Activated B cell treated with CpG ODN at 0.5 μM for 24 hours (primary cell): ENCODE data around the gene FCAMR. TPM values are rescaled to one million over a fixed set of nuclear protein-coding genes. Genes with fewer than 3 reads are reported as not detected.

Experiments used
- ATAC-seq: fragments of 200-7000 bp; cut with Tn5 transposase; one replicate; pipeline ENCODE4 v1.10.0; 2021; ENCODE audit warnings: low read depth, mild to moderate bottlenecking, moderate library complexity
- CTCF ChIA-PET: fragments of 350-600 bp; sonication (Branson Sonifier 250); formaldehyde crosslinking; loops from one replicate; lab custom pipeline; 2021; ENCODE audit warnings: antibody characterized with exemption; lab: Charles Lee
- POLR2A ChIA-PET: fragments of 350-600 bp; sonication (Branson Sonifier 250); formaldehyde crosslinking; loops from one replicate; lab custom pipeline; 2021; ENCODE audit warnings: antibody characterized with exemption; lab: Charles Lee
- DNase-seq: peaks from one replicate; pipeline ENCODE4 v3.0.0; 2022
- H3K27ac Mint-ChIP-seq: one replicate; pipeline ENCODE4 v1.8.0; 2020; ENCODE audit warnings: mixed read lengths
- H3K27me3 Mint-ChIP-seq: one replicate; pipeline ENCODE4 v1.8.0; 2021; ENCODE audit warnings: mixed read lengths
- H3K36me3 Mint-ChIP-seq: one replicate; pipeline ENCODE4 v1.8.0; 2021; ENCODE audit warnings: low read depth, mixed read lengths
- H3K4me1 Mint-ChIP-seq: one replicate; pipeline ENCODE4 v1.8.0; 2021; ENCODE audit warnings: mixed read lengths
- H3K4me3 Mint-ChIP-seq: one replicate; pipeline ENCODE4 v1.8.0; 2020; ENCODE audit warnings: mild to moderate bottlenecking, mixed read lengths
- H3K9me3 Mint-ChIP-seq: one replicate; pipeline ENCODE4 v1.8.0; 2020; ENCODE audit warnings: mixed read lengths
- CTCF ChIP-seq: fragments of 200-600 bp; IDR thresholded peaks from one replicate; pipeline ENCODE4 v1.8.0; 2022; ENCODE audit warnings: antibody characterized with exemption, mild to moderate bottlenecking
- intact Hi-C: fragments of 100-400 bp; cut with micrococcal nuclease; formaldehyde crosslinking; loops from one replicate; pipeline ENCODE4 v1.15.1; 2024
- total RNA-seq: library from RNA; stranded (reverse); gene quantifications from 2 replicates; pipeline ENCODE4 v1.2.3, GENCODE V29; 2022

Gene FCAMR
- total RNA-seq, 1 donor from 2014 or later, result not detected

DNA sequence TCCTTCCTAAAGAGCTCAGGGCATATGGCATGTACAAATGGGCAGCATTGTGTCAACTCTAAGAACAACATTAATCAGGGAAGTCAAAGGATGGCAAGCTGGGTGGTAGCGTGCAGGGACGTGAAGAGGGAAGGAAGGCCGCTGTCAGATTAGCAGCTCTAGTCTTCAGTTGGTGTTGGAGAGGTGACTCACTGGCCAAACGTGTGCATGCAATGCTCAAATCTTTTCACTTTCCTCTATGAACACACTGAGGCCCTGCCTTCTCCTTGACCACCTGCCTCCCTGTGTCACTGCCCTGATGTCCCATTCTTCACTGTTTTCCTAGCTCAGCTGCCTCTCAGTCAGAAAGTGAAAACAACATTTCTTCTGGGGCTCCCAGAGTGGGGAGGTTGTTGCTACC is 18.1 kb downstream of the FCAMR start:
- peaks cover 3% of the 10 kb centered on the region for H3K9me3 Mint-ChIP-seq
- CTCF ChIA-PET, result interaction anchor here (0.9 to 1.9 kb wide), 2 partner anchors 30 to 39 kb away, joined by 4 to 8 read pairs; no protein-coding TSS in a partner anchor

DNA sequence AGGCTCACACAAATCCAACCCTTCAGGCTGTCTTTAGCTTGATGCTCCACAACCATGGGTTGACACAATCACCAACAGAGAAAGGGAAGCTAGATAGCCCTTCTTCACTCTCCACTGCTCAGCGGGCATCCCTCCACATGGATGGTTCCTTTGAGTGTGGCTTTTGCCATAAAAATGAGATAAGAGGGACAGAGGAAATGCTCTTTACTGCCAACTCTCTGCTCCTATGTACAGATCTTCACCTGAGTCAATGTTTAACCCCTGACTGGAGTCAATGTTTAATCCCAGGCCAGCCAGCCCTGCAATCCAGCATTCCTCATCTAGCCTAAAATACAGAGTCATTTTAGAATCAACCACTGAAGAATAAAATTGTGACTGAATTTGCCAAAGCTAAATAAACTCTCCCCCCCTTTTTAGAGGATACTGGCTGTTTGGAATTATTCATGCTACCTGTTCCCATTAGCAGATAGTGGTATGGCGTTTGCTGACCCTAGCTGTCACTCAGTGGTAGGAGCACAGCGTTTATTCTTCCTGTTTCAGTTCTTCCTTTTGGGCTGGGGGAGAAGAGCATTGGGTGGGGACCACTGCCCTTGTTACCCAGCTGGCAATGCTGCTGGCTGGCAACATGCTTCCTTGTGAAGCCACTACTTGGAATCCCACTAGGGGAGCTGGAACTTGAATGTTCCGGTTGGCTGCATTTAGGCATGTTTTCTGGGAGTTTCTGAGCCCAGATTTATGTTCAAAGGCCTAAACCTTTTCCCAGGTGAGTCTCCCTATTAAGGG is 18.8 kb downstream of the FCAMR start:
- Mint-ChIP-seq H3K36me3 (no peaks in the 10 kb centered on the region), H3K9me3 (peaks cover 3% of the 10 kb centered on the region), H3K4me1 (peaks cover 42% of the 10 kb centered on the region), H3K27me3 (peaks cover 2% of the 10 kb centered on the region), H3K4me3 (no peak overlapping the region), H3K27ac (no peak overlapping the region)
- ATAC-seq (no peak), DNase-seq (no peak)
- POLR2A ChIA-PET, result no interaction called here
- TF ChIP-seq CTCF, result no peak
- CTCF ChIA-PET, result interaction anchor here (0.9 to 1.9 kb wide), 3 partner anchors 20 to 39 kb away, joined by 3 to 8 read pairs (median 4); no protein-coding TSS in a partner anchor
- intact Hi-C loops, result loop anchor here (2.0 kb wide), 1 partner anchor 15 kb away; no protein-coding TSS in a partner anchor

More for the DNA sequence above, 18.1 kb downstream of the FCAMR start:
- peaks cover 42% of the 10 kb centered on the region for H3K4me1 Mint-ChIP-seq
- H3K27ac Mint-ChIP-seq, result no peak overlapping the region
- intact Hi-C loops, result loop anchor here (2.0 kb wide), 1 partner anchor 15 kb away; no protein-coding TSS in a partner anchor
- no peak for TF ChIP-seq CTCF
- no peak overlapping the region for H3K4me3 Mint-ChIP-seq
- ATAC-seq (no peak), DNase-seq (no peak)
- no peaks in the 10 kb centered on the region for H3K27me3 Mint-ChIP-seq
- POLR2A ChIA-PET, result no interaction called here
- H3K36me3 Mint-ChIP-seq, result no peaks in the 10 kb centered on the region

- Mint-ChIP-seq H3K36me3 (no peaks in the 10 kb centered on the region), H3K27me3 (peaks cover 8% of the 10 kb centered on the region), H3K9me3 (peaks cover 3% of the 10 kb centered on the region), H3K4me3 (no peak overlapping the region), H3K27ac (no peak overlapping the region), H3K4me1 (peaks cover 31% of the 10 kb centered on the region)
- no peak for TF ChIP-seq CTCF
- ChIA-PET POLR2A (no interaction called here), CTCF (no interaction called here)
- intact Hi-C loops, result no loop called here
- DNase-seq (no peak), ATAC-seq (no peak)
These were observed 20.6 kb downstream of the FCAMR start for GRCh38 chr1:206949641-206950040.

- H3K4me1 Mint-ChIP-seq, result peaks cover 27% of the 10 kb centered on the region
- peaks cover 3% of the 10 kb centered on the region for H3K9me3 Mint-ChIP-seq
- no peaks in the 10 kb centered on the region for H3K36me3 Mint-ChIP-seq
- intact Hi-C loops, result no loop called here
- H3K27me3 Mint-ChIP-seq, result peaks cover 10% of the 10 kb centered on the region
- ChIA-PET CTCF (no interaction called here), POLR2A (no interaction called here)
- no peak overlapping the region for H3K27ac Mint-ChIP-seq
- DNase-seq (no peak), ATAC-seq (no peak)
- no peak for TF ChIP-seq CTCF
- H3K4me3 Mint-ChIP-seq, result no peak overlapping the region
These were observed 21.1 kb downstream of the FCAMR start for GRCh38 chr1:206949208-206949607.

GRCh38 chr1:206947255-206947654 is 23.0 kb downstream of the FCAMR start:
- TF ChIP-seq CTCF, result no peak
- no peak overlapping the region for H3K4me3 Mint-ChIP-seq
- peaks cover 3% of the 10 kb centered on the region for H3K9me3 Mint-ChIP-seq
- peaks cover 19% of the 10 kb centered on the region for H3K4me1 Mint-ChIP-seq
- POLR2A ChIA-PET, result interaction anchor here (0.9 kb wide), 1 partner anchor 28 kb away, joined by 13 read pairs; no protein-coding TSS in a partner anchor
- CTCF ChIA-PET, result interaction anchor here (2.2 kb wide), 1 partner anchor 212 kb away, joined by 6 read pairs; no protein-coding TSS in a partner anchor
- H3K36me3 Mint-ChIP-seq, result no peaks in the 10 kb centered on the region
- H3K27ac Mint-ChIP-seq, result no peak overlapping the region
- DNase-seq (no peak), ATAC-seq (no peak)
- H3K27me3 Mint-ChIP-seq, result peaks cover 14% of the 10 kb centered on the region
- intact Hi-C loops, result no loop called here
